ENCODE results near the gene RNPS1.
"Not testable (repeated sequence)": the region's sequence is repeated elsewhere in the genome, so short reads cannot be mapped to it uniquely, and the experiment has no call there.

RNPS1 gene

DNA sequence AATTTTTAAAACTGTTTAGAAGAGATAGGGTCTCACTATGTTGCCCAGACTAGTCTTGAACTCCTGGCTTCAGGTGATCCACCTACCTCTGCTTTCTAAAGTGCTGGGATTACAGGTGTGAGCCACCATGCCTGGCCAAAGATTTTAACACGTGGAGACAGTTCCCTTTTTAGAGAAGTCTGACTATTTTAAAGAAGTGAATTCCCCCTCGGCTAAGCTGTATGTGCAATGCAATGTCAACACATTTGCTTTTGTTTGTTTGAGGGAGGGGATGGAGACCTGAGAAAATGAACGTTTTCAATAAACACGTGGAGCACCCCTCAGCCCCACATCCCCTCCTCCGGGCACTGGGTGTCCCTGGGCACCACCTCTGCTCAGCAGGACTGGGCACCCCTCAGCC lies 14.3 kb upstream of the RNPS1 start:
- DNase-seq = no peak

DNA sequence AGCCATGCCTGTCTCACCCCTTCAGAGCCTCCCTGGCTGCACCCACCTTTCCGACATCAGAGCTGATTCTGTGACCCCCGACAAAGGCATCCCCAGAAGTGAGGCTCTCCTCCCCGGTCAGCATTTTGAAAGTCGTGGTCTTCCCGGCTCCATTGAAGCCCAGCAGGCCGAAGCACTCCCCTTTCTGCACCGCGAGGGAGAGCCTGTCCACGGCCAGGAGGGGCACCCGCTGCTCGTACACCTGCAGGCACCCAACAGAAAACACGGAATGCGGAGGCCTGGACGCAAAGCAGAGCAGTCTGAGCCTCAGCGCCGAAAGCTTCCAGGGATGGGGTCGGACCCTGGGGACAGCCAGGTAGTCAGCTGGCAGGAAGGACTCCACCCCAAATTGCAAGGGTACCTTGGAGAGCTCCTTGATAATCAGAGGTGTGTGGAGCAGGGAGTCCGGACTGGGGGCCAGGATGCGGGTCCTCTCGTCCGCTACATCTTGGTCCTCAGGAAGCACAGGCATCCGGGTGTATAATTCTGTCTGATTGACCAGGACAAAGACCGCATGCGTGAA lies 13.1 kb upstream of the RNPS1 start:
- DNase-seq = no peak

DNA sequence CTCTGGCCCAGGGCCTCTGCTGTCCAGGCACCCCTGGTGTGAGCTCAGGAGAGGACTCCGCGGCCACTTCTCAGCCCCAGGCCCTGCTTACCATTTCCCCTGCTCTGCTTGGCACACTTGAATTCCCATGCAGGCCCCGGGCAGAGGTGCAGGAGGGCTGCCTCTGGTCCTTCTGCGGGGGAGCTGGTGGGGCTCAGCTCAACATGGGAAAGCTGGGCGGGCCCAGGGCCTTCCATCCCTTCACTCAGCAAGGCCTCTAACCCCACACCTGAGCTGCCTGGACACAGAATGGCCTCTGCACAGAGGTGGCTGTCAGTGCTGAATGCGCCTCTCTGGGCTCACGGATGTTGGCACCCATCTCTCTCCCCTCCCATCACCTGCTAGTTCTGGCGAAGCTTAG lies 12.5 kb upstream of the RNPS1 start:
- DNase-seq = no peak

DNA sequence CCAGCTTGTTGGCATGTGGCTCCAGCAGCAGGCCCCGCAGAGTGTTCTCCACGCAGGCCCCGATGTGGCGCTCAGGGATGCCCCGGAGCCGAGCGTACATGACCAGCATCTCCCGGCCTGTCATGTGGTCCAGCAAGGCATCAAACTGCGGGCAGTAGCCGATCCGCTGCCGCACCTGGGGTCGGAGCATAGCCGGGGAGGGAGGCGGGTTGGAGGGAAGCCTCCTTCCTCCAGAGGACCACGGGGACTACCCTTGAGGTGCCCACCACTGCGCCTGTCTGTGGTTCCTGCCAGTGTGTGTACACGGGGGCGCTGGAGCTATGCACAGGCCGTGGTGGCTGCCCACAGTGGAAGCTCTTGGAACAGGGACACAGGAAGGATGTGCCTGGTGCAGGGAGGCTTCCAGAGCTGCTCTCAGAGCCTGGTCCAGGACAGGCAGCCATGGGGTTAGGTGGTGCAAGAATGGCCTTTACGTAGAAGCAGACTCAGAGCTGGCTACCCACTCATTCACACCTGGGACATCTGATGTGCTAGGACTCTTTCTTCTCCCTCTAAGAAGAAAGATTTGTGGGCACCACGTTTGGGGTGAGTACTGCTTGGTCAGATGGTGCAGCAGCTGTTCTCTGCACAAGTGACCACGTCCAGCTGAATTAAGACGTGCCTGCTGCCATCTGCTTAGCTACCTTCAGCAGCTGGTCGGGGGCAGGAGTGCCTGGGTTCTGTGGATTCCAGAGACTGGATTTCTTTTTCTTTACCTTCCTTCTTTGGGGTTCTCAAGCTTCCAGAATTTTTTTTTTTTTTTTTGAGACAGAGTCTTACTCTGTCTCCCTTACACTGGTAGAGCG lies 11.3 kb upstream of the RNPS1 start:
- no peak for DNase-seq

DNA sequence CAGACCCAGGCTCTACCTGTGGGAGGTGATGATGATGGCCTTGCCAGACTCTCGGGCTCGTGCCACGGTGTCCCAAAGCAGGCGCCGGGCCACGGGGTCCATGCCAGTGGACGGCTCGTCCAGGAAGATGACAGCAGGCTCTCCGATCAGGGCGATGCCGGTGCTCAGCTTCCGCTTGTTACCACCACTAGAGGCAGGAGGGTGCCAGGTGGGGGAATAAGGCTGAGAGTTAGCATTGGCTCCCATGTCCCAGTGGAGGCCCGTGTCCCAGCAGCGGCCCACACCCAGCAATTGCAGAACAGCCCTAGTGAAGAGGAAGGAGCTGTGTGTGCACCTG lies 10.3 kb upstream of the RNPS1 start:
- DNase-seq = no peak

DNA sequence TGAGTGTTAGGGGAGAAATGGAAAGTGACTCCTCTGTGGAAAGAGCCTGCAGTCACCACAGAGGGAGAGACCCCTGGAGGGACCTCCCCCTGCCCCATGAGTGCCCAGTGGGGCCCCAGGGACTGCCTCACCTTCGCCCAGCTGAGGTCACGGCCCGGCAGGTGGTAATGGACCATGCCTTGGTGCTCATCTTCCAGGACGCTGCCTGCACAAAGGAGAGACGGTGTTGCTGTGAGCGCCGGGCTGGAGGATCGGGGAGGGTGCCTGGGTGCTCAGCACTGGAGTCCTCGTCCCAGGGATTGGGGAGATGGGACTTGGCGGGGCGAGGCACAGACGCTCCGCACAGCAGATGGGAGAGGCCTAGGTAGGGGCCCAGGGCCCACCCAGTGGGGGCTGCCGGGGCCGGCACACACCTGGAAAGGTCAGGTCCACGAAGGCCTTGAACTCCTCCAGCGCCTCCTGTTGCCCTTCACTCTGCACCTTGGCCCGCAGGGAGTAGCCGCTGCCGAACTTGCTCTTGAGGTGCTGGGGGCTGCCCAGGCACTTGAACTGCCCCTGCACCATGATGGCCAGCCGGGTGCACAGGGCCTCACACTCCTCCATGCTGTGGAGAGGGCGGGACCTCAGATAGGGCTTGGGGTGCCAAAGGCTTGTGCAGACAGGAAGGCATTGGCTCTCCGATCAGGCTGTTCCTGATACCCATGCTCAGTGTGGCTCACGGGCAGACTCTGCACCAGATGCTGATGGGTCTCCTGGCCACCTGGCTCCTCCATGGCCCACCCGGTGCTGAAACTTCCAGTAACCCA lies 9.7 kb upstream of the RNPS1 start:
- DNase-seq = no peak

DNA sequence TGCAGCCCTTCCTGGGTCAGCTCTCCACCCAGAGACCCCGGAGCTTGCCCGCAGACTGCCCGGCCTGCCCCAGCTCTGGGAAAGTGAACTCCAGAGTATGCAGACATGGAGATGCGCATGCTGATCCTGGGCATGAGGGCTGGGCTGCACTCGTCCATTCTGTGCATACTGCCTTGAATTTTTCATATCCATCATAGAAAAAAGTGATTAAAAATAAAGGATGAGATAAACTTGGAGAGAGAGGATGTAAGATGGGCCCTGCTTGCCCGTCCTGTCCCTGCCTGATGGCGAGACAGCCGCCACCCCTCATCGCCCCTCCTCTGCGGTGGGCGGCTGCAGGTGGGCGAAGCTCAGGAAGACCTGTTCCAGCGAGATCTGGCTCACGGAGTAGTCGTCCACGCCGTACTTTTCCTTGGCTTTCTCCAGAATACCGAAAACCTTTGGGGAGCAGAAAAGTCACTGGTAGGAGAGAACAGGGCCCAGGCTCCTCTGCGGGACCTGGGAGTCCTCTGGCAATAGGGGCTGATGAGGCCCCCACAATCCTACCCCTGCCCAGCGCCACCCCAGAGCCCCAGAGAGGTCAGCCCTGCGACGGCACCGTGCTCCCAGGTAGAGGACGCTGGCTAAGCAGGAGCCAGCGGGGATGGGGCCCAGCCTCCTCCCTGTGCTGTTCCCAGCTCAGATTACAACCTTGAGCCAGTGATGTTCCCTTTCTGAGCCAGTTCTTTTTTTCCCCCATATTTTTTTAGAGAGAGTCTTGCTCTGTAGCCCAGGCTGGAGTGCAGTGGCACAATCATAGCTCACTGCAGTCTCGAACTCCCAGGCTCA lies 8.7 kb upstream of the RNPS1 start:
- DNase-seq = no peak

DNA sequence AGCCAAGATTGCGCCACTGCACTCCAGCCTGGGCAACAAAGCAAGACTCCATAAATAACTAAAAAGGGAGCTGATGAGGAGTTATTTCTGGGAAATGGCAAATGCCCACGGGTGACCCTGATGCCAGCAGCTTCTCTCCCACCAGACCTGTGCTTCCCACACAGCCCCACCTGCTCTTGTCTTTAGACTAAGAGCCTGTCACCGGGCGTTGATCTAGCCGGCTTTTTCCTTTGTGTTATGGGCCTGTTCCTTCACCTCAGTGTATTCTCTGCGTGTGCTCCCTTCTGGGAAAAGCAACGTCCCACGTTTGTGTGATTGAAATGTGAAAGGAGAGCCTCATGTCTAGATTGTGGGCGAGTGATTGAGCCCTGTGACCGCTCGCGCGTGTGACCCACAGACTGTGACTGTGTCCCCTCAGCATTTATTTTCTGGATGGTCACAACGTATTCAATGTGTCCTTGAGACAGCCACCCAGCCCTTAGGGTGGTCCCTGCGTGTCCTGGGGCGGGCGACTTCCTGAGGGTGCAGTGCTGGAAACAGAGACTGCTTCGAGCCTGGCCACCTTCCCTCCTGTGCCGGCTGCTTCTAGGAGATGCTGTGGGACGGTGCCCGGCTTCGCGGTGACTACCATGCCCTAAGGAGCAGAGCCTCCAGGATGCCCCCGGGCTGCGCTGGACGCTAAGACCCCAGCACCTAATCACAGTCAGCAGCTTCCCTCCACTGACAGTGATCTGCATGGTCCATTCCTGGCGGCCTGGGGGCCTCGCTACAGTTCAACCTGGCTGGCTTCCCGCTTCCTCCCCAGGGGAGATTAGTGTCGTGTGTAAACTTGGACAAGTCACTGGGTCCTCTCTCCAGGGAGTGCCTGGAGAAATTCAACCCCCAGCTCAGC lies 7.8 kb upstream of the RNPS1 start:
- no peak for DNase-seq

DNA sequence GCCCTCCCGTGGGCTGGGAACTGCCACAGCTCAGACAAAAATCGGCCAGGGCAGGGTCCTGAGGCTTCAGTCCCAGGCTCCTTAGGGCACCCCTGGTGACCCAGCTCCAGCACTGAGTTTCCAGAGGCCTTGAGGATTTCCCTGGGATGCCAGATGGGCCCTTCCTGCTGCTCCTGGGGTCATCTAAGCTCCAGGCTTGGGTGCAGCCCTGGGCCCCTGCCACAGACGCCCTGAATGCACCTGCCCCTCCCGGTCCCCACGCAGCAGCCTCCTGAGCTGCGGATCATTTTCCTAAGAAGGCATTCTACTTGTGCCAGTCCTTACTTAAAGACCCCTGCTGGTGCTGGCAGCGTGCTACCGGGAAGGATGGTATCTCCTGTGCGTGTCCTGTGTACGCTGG lies 6.0 kb upstream of the RNPS1 start:
- no peak for DNase-seq

DNA sequence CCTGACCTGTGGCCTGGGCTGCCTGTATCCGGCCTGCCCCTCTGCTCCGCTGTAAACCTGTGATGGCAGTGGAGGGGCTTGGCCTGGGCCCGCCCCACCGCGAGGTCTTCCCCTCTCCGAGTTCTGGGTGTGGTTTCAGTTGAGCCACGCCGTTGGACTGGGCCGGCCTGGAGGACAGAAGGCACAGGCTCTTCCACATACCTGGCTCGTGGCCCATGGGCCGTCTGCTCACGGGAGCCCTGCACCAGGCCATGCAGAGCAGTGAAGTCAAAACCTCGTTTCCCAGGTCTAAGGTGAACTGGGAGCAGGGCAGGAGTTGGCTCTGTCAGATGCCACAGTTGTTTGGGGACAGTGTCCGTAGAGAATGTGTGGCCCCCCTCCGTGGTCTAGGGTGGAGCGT lies 5.6 kb upstream of the RNPS1 start:
- no peak for DNase-seq

DNA sequence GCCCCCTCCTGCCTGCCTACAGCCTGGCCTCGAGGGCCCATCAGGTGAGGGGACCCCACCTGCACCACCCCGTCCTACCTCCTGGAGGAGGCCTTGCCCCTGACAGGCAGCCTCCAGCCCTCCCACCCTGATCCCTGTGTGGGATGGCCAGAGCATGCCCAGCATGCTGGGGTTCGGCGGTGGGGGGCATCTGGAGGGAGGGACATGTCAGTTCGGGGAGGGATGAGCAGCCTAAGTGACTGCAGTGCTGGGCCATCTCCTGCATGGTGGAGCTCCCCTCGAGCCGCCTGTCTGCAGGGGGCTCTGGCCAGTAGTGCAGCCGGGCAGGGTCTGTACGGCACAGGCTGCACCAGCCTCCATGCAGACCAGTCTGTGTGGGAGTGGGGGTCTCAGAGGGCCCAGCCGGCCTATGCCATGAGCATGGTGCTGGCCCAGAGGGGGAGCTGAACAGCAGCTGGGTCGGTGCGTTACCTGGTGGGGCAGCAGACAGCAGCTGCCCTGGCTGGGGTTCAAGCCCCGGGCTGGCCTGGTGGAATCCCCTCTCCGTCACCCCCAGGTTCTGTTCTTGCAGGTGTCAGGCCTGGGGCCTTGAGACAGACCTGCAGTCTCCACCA lies 4.0 kb upstream of the RNPS1 start:
- DNase-seq = no peak

DNA sequence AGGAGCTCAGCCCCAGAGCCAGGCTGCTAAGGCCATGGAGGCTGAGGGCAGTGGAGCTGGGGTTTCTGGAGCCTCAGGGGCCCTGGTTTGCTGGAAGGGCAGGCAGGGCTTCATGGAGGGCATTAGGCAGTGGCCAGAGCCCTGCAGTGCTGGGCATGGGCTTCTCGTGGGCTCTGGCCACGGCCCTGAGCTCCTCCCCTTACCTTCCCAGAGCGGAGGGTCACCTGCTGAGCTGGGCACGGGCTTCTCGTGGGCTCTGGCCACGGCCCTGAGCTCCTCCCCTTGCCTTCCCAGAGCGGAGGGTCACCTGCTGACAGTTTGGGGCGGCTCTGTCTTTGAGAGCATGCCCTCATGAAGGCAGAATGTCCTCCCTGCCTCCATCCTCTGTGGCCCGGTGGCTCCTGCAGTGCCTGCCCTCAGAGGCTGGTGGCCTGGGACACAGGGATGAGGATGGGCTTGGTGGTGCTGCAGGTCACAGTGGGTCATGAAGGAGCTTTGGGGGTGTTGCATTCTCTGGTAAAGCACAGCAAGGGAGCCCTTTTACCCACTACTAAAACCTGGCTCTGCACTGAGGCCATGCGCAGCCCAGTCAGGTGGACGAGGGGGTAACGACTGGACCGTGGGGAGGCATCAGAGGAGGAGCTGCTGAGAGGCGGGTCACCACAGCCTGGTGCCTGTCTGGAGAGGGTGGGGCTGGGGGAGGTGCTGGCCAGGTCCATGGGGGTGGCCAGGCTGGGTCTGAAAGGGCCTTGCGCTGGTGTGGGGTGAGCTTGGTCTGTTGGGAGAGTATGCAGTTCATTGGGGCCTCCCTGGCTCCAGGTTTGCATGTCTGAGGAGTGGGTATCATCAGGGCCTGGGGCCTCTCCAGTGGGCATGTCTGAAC lies 2.9 kb upstream of the RNPS1 start:
- DNase-seq = no peak

DNA sequence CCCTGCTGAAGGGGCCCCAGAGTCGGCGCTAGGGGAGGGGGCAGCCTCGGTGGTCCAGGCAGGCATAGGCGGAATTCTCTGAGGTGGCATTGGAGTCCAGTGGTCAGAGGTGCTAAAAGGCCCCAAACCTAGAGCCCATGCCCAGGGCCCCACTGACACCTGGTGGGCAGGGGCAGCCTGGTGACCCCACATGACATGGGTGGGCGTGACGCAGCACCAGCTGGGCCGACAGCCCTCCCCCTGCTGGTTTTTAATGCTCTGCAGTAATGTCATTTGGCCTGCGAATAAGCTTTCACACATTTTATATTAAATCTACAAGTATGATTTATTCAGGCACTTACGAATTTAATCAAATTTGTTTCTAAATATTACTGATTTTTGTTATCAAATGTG lies 2.1 kb upstream of the RNPS1 start:
- DNase-seq = no peak

DNA sequence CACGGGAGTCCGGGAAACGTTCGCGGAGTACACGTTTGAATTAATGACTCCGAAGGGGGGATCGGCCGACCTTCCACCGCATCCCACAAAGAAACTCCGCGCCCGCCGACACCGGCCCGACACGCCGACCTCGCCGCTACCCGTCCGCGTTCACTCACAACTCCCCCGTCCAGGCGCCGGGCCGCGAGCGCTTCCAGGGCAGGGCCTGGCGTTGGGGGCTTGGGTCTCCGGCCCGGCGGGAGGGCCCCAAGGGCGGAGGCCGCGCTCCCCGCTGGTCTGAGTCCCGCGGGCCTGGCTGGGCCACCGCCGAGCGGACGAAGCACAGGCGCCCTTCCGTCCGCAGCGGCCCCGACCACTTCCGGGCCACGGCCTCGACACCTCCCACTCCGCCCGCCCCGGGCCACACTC lies 417 bp downstream of the RNPS1 start:
- peak; percentile 19 for DNase-seq

DNA sequence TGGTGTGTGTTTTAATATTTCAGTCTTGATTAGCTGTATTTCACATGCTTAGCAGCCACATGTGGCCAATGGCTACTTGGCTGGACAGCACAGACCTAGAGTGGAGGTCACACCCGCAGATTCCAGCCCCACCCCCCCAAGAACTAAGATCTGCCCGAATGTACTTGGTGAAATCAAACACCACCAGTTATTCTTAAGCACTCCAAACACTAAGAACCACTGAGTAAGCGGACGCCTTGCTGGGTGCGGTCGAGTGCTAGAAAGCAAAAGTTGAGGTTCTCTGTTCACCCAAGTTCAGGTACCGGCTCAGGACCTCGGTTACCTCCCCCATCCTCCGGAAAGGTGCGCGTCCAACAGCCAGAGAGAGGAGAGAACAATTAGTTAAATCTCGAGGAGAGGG lies 1.0 kb downstream of the RNPS1 start:
- DNase-seq = not testable (repeated sequence)

DNA sequence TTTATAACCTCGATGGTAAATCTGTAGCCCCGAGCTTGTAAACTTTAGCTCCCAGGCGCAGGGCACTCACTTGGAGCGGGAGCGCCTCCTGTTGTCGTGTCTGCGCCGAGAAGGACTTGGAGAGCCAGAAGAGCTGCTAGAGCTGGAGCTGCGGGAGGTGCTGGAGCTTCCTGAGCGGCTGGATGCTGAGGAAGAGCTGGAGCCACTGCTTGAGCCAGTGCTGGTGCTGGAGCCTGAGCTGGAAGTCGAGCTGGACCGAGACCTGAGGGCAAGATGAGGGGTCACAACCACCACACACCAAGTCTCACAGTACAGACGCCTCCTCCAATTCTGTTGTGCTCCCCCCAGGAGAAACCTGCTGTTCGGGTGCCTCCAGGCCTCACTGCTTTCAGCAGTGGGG lies 4.9 kb downstream of the RNPS1 start:
- DNase-seq = not testable (repeated sequence)

DNA sequence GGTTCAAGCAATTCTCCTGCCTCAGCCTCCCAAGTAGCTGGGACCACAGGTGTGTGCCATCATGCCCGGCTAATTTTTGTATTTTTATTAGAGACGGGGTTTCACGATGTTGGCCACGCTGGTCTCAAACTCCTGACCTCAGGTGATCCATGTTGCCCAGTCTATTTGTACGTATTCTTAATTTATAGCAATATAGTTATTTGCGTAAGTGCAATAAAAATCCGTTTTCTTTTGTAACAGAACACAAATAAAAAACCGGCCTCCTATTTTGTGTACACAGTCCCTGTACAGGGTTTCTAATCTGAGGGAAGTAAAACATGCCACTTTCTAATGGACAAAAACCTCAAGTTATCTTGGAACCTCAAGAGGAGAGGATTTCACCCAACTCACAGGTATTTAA lies 7.7 kb downstream of the RNPS1 start:
- DNase-seq = no peak

DNA sequence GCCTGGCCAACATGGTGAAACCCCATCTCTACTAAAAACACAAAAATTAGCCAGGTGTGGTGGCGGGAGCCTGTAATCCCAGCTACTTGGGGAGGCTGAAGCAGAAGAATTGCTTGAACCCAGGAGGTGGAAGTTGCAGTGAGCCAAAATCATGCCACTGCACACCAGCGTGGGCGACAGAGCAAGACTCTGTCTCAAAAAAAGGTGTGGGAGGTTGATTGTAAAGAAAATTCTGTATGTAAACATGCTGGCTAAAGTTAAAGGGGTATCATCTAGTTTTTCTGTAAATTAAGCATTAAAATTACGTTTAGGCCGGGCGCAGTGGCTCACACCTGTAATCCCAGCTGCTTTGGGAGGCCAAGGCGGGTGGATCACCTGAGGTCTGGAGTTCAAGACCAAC lies 9.4 kb downstream of the RNPS1 start:
- not testable (repeated sequence) for DNase-seq

DNA sequence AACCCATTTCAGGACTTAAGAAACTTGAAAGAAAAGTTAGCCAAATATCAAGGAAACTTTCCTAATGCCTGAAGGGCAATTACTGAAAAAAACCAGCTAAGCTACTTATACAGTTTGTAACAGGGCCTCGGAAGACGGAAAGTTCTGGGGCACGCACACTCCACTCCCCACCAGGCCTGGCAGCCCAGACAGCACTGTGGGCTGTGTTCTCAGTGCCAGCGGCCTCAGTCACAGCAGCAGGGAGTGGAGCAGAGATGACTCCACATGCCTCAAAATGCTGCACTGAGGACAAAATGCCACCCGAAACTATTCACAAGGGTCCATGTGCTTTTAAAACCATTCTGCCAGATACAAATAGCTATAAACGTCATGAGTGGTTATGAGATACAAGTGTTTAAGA lies 10.2 kb downstream of the RNPS1 start:
- no peak for DNase-seq

DNA sequence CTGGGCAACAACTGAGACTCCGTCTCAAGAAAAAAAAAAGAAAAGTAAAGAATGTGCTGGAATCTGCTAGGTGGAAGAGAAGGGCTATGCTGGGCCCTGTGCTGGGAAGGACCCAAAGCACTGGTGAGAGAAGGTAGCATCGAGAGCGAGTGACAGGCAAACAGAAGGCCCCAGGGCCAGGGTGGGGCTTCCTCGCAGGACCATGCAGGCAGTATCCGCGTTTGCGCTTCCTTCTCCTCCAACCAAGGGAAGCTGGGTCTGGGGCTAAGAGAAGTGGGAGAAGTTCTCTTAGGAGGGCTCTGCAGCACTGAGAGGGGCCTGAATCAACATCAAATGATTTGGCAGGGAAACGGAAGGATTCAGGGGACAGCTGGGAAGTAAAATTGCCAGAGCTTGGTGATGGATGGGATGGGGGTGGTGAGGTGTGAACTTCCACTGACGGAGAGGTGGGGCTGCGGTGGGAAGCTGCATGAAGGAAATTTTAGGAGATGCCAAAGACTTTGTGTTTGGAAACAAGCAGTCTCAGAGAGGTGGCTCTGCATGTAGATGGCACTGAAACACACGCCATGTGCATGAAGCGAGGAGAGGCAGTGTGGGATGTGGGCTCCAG lies 11.3 kb downstream of the RNPS1 start:
- no peak for DNase-seq
